ENCODE measurements around the gene NFYA. TPM values are rescaled to one million over a fixed set of nuclear protein-coding genes. Genes with fewer than 3 reads are reported as not detected.
A peak's percentile ranks its signal among the peaks of the same experiment; 100 is the strongest.

Gene NFYA
- polyA plus RNA-seq (ENCODE audit: insufficient read length), result 23.5 TPM

DNA sequence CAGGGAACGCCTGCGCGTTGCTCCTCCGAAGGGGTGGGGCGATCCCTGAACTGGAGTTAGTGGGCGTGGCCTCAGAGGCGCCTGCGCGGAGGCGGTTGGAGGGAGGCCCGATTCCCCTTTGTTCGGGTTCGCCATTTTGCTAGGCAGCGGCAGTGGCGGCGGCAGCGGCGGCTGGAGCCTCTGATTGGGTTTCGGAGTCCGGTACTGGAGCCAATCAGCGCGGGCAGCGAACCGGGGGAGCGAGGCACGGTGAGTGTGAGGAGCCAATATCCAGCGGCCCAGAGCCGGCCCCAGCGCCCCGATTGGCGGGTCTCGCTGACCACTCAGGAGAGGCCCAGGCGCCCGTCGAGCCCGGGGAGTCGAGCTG is at the start of gene NFYA:
Gene NFYA (plus strand): TSS at position 139 of the 367 bp plus-strand sequence. CDS start 6,116 bp downstream, outside the sequence.
- no peak for DNase-seq (ENCODE audit: low read depth)

DNA sequence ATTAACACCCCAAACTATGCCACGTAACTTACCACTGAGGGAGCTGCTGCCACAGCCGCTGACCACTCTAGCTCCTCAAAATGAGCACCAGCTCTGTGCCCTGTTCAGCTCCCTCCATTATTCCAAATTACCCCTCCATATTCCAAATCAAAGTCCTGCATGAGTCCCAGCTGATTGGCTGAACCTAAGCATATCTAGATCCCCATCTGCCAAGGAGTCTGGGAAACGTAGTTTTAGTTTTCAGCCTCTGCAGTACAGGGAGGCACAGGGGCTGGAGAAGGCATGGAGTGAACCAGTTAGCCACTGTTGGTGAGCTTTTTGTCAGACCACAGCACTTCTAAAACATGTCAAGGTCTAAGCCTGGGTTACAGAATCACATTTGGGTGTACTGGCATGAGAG is 49.7 kb upstream of the NFYA start:
- no peak for DNase-seq (ENCODE audit: low read depth)

- no peak for DNase-seq (ENCODE audit: low read depth)
Observed at GRCh38 chr6:41025966-41026530, 46.7 kb upstream of the NFYA start.

DNA sequence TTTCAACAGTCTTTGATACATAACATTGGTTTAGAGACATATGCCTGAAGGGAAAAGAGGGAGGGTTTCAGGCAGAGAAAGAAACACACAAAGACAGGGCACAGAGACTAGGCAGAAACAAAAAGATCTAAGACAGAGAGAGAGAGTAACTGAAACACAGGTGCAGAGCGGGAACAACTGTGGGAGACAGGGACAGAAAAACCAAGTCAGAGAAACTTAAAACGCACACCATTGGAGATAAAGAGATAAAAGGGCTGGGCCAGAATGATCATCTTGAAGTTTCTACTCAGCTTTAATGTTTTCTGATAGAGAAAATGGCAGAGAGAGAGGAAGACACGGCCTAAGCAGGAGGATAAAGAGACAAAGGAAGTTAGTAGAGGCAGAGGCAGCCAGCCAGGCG is 45.5 kb upstream of the NFYA start:
- DNase-seq (ENCODE audit: low read depth), result no peak

- DNase-seq (ENCODE audit: low read depth), result peak; percentile 44
Observed at GRCh38 chr6:41027799-41028560, 44.8 kb upstream of the NFYA start.

GRCh38 chr6:41028561-41029412 is 44.0 kb upstream of the NFYA start:
- DNase-seq (ENCODE audit: low read depth), result no peak

DNA sequence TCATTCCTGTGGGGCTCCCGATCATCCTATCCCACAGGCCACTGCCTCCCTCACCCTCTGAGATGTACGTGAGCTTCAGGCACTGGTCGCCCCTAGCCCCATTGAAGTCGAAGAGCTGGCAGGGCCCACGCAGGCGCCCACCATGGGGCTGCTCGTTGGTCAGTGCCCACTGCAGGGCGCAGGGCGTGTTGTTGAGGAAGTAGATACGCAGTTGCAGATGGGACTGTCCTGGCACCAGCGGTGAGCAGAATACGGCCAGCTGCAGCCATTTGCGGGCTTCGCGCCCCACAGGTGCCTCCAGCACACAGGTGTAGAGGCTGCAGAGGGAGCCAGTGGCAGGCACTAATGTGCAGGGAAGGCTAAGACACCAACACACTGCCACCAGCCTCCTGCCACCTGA is 39.9 kb upstream of the NFYA start:
- no peak for DNase-seq (ENCODE audit: low read depth)

DNA sequence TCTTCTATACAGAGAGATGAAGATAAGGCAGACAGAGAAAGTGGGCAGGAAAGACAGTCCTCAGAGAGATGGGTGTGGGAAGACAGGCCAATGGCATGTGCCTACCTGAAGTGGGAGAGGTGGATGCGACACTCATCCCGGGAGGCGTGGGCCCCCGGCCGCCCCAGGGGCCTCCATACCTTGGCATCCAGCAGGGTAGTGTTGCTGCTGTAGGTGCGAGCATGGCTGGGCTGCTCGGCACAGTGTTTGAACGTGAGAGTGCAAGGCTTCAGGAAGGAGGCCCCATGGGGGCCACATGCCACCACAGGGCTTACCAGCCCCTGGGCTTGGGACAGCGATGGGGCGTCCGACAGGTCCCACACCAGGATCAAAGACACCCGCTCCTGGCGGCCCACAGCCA is 39.0 kb upstream of the NFYA start:
- DNase-seq (ENCODE audit: low read depth), result no peak

DNA sequence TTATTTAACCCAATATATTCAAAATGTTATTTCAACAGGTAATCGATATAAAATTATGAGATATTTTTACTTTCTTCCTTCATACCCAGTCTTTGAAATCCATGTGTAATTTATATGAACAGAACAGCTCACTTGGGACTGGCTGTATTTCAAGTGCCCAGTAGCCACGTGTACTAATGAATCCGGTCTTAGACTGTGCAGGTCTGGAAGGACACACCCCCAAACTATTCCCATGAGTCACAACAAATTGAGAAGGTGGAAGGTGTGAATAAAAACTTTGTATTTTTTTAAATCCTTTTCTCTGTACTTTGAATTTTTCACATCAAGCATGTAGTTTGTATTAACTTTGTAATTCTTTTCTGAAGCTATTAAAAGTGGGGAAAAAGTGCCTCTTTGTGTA is 36.6 kb upstream of the NFYA start:
- DNase-seq (ENCODE audit: low read depth), result no peak

- no peak for DNase-seq (ENCODE audit: low read depth)
Observed at GRCh38 chr6:41036601-41037000, 36.2 kb upstream of the NFYA start.

GRCh38 chr6:41037107-41037900 is 35.5 kb upstream of the NFYA start:
- DNase-seq (ENCODE audit: low read depth), result no peak

- no peak for DNase-seq (ENCODE audit: low read depth)
Observed at GRCh38 chr6:41038205-41038604, 34.6 kb upstream of the NFYA start.

GRCh38 chr6:41039060-41039998 is 33.4 kb upstream of the NFYA start, which contains the start of gene UNC5CL:
TSS of gene UNC5CL (minus strand) at chr6:41039221. CDS start at chr6:41035074, 4,147 bp downstream.
- no peak for DNase-seq (ENCODE audit: low read depth)

DNA sequence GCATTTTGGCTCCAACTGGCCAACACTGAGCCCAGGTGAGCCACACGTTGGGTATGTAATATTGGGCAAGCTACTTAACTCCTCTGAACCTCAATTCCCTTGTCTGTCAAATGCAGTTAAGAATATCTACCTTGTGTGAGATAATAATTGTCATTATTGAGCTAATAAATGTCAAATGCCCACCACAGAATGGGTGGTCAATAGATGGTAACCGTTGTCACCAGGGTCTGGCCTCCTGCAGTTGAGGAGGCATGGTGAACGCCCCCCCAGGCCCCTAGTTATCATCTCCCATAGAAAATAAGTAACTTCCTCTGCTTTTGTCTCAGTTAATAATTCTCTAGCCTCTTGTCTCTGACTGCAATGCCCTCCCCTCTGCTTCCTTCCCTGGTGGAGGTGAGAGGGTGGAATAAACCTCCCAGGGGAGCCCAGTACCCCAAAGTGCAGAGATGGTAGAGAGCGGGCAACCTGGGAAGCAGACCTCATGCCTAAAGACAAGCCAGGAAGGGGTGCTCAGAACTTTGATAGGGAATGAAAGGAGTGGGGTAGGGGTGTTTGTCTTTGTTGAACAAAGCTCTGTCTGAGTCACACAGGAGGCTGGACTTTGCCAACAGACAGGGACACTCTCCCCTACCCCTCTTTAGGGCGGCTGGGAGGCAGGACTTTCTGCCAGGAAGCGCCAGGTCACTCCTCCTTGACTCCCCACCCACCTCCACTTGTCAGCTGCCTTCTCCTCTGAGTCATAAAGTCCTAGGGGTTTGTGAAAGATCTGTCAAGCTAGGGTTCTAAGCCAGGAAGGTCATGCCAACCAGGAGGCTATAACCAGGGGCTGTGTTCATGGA is 32.5 kb upstream of the NFYA start:
- DNase-seq (ENCODE audit: low read depth), result no peak

DNA sequence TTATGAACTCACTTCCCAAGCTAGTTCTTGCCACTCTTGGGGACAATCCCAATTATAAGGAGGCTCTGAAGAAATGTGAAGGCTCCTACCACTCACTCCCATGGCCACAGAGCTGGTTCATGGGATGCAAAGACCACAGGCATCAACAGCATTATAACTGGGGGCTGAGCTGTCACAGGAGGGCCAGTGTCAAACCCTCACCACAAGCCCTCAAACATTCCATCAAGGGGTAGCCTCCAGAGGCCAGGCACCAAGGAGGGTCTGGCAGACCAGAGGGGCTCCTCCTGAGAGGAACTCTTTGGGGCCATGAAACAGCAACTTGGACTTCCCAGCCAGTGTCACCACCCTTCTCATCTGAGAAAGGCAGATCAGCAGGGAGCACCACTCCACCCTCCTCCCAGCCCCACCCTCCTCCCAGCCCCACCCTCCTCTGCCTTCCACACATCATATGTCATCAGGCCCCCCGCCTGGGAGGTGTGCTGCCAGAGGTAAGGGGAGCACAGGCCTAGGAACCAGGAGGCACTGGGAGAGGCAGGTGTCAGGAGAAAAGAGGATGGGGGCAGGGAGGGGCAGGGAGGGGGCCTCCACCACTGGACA is 31.7 kb upstream of the NFYA start:
- no peak for DNase-seq (ENCODE audit: low read depth)

DNA sequence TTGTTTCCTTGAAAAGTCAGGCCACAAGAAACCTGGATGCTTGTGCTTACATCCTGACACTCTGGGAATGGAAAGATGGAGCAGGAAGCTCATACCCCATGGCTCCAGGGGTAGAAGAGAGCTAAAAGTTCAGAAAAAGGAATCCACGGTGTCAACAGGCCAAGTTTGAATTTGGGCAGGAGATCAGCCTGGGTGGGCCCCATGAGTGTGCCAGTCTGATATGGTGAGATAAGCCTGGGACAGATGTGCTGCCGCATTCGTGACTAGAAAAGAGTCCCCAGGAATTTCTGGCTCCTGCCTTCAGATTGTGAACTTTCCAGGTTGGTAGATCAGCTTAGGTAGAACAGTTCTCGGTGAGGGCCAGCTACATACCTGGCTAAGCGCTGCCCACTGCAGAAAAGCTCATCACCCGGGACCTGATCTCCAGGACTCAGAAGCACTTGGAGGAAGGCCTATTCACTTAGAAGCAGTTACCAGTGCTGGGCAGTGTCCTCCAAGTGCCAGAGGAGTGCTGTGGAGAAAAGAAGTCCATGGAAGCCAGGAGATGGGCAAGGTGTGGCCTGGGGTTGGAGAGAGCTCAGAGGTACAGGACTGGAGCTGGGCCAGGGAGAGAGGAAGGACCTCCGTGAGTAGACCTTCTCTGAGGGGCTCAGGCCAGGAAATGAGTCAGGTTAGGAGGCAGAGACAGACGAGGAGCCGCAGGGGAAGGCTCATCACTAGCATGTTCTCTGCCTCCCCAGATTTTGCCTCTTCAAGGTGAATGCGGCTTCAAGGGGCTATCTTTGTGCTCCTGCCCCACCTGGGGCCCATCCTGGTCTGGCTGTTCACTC is 30.3 kb upstream of the NFYA start, which contains the start of gene TSPO2:
Gene TSPO2 (plus strand): TSS at position 242 of the 830 bp plus-strand sequence. CDS start 519 bp downstream, at position 761.
- no peak for DNase-seq (ENCODE audit: low read depth)

DNA sequence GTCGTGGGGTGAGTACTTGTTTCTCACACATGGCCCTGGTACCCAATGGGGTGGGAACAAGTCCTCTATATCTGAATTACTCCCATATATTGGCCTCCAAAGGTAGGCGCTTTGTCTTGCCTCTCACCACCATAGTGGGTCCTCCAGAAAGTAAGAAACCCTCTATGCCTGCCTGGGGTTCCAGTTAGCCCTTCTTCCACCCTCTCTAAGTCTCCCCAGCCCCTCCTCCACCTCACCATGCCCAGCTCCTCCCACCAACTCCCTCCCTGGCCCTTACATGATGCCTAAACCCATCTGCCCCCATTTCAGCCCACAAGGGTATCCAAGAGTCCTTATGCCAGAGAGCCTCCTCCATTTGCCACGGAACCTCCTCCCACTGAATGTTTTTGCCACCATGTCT is 29.6 kb upstream of the NFYA start:
- DNase-seq (ENCODE audit: low read depth), result no peak

- DNase-seq (ENCODE audit: low read depth), result no peak
Observed at GRCh38 chr6:41045664-41046063, 27.1 kb upstream of the NFYA start.

Measured in forelimb muscle (tissue), 1 donor.